NCI-H1105 (cell line): ENCODE data around the gene ABCC1.
"Not testable (repeated sequence)": the region's sequence is repeated elsewhere in the genome, so short reads cannot be mapped to it uniquely, and the experiment has no call there.

ENCODE experiments used
- DNase-seq: peaks from one replicate; lab custom pipeline; 2025; lab: John Stamatoyannopoulos, UW

Gene ABCC1

GRCh38 chr16:15967655-15968315, 18.4 kb downstream of the ABCC1 start:
- DNase-seq: no peak

DNA sequence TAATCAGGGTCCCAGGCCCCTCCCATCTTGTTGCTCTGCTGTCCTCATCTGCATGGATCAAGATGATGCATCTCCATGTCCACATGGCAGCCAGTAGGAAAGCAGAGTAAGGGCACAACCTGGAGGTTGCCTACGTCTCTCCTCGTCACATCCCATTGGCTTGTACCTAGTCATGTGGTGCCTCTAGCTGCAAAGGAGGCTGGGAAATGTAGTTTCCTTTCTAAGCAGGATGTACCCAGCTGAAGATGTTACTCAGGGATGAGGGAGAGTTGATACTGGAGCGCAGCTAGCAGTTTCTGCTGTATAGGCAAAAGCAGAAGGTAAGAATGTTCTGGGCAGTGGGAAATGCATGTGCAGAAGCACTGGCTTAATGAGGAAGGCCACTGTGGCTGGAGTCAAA, 20.8 kb downstream of the ABCC1 start:
- no peak for DNase-seq

- DNase-seq: no peak
Observed at GRCh38 chr16:15970743-15971439, 21.5 kb downstream of the ABCC1 start.

- no peak for DNase-seq
Observed at GRCh38 chr16:15971440-15971815, 22.0 kb downstream of the ABCC1 start.

DNA sequence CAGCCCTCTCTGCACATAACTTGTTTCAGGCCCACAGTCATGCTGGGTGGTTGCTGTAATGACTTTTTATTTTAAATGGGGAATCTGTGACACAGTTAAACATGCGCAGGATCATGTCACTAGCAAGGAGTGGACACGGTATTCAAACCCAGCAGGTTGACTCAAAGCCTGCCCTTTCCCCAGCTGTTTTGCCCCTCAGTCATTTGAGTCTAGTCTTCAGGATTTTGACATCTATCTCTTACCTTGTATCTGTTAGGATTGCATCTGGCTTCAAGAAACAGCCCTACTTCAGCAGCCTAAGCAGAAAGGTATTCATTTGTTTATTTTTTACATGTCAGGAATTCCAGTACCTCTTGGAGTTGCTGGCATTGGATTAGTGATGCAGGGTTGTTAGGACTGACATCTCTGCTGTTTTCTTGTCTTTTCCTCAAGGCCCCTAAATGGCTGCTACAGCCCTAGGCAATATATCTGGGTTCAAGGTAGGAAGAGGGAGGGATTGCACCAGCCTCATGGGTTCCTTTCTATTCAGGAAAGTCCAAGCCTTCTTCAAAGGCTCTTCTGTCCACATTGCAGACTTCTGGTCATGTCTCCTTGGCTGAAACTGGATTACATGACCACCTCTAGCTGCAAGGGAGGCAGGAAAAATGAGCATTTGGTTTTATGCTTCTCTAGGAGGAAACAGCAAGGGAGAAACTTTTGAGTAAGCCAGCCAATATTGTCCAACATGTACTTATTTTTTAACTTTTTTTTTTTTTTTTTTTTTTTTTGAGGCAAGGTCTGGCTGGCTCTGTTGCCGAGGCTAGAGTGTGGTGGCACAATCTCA, 22.8 kb downstream of the ABCC1 start:
- no peak for DNase-seq

DNA sequence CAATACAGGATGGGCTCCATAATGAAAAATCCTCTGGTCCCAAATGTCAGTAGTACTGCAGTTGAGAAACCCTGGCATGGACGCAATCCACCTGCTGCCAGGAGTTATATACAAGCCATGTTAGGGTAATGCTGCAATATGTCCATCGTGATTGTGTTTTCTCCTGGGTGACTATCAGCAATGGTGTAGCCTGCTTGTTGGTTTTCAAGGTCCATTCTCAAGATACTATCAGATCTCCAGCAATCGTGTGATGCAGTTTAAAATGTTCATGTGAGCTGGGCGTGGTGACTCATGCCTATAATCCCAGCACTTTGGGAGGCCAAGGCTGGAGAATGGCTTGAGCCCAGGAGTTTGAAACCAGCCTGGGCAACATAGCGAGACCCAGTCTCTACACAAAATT, 24.0 kb downstream of the ABCC1 start:
- no peak for DNase-seq

- DNase-seq: no peak
Observed at GRCh38 chr16:15974057-15974456, 24.6 kb downstream of the ABCC1 start.

GRCh38 chr16:15975172-15975571, 25.8 kb downstream of the ABCC1 start:
- DNase-seq: no peak

GRCh38 chr16:15976225-15976812, 26.9 kb downstream of the ABCC1 start:
- DNase-seq: no peak

DNA sequence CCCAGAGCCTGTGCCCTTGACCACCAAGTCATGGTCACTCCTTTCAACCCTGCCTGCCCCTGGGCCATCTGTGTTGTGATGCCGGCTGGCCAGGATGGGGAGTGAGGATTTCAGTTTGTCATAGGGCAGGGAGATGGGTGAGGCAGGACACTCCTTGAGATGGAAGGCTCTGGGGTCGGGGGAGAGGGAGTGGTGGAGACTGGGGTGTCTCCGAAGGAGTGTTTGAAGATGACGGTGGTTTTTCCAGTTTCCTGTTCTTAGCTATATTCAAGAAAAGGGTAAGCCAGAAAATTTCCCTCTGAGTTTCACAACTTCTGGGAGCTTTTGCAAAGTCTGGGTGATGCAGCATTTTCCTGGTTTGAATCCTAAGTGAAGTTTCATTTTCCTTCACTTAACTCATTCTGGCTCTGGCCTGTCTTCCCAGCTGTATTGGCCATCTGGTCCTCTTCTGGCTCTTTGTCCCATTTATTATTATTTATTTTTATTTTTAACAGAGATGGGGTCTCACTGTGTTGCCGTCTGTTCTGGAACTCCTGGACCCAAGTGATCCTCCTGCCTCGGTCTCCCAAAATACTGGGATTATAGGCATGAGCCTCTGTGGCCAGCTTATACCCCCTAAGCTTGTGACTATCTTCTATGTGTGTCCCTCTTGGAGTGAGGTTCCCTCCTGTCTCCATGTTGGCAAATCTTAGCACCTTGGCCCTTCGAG, 27.7 kb downstream of the ABCC1 start:
- DNase-seq: no peak

GRCh38 chr16:15979801-15980200, 30.4 kb downstream of the ABCC1 start:
- DNase-seq: no peak

DNA sequence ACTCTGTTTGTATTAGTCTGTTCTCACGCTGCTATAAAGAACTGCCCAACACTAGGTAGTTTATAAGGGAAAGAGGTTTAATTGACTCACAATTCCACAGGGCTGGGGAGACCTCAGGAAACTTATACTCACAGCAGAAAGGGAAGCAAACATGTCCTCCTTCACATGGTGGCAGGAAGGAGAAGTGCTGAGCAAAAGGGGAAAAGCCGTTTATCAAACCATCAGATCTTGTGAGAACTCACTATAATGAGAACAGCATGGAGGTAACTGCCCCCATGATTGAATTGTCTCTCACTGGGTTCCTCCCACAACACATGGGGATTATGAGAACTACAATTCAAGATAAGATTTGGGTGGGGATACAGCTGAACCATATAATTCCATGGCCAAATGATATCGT, 30.9 kb downstream of the ABCC1 start:
- no peak for DNase-seq

- no peak for DNase-seq
Observed at GRCh38 chr16:15981382-15981781, 32.0 kb downstream of the ABCC1 start.

DNA sequence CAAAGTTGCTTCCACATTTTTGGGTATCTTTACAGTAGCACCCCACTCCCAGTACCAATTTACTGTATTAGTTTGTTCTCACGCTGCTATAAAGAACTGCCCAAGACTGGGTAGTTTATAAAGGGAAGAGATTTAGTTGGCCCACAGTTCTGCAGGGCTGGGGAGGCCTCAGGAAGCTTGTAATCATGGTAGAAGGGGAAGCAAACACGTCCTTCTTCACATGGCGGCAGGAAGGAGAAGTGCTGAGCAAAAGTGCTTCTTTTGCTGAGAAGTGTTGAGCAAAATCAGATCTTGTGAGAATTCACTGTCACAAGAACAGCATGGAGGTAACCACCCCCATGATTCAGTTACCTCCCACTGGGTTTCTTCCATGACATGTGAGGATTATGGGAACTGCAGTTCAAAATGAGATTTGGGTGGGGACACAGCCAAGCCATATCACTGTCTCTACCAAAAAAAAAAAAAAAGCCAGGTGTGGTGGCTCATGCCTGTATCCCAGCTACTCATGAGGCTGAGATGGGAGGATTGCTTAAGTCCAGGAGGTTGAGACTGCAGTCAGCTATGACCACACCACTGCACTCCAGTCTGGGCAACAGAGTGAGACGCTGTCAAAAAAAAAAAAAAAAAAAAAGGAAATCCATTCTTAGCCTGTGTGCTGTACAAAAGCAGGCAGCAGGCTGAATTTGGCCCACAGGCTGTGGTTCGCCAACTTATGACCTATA, 32.9 kb downstream of the ABCC1 start:
- DNase-seq: not testable (repeated sequence)

GRCh38 chr16:15983898-15984297, 34.5 kb downstream of the ABCC1 start:
- DNase-seq: no peak

DNA sequence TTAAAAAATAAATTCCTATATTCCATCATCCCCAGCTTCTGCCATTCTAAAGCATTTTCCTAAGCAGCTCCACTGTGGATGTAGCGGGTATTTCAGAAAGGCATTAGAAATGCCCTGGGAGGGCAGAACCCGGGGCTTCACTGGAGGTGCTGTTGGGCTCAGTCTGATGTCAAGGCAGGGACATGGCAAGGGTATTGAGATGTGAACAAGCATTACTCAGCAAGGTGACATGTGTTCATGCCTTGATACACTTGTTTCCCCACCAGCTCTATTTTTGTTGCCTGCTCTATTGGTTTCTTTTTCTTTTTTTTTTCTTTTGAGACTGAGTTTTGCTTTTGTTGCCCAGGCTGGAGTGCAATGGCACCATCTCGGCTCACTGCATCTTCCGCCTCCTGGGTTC, 35.7 kb downstream of the ABCC1 start:
- no peak for DNase-seq

GRCh38 chr16:15986261-15986660, 36.8 kb downstream of the ABCC1 start:
- DNase-seq: no peak

DNA sequence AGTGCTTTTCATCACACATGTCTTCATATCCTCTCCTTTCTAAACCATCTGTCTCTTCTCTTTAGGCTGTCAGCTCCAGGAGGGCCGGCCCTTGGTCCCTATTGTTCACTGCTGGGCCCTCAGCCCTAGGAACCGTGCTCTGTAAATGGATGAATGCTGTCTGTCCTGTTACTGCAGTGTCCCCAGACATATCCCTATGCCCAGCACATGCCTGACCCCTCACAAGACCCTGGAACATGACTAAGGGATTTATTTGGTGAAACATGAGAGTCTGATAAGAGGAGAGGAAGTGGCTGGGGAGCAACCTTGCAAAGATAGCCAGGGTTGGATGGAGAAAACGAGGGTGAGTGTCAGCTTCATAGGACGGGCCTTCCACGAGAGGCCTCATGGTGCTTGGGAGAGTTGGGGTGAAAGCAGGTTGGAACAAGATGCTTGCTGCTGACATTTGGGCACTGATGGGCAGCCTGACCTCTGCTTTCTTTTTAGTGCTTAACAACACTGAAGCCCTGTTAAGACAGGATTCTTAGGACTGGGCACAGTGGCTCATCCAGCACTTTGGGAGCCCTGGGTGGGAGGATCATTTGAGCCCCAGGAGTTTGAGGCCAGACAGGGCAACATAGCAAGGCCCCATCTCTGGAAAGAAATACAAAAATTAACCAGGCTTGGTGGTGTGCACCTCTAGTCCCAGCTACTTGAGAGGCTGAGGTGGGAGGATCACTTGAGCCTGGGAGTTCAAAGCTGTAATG, 39.0 kb downstream of the ABCC1 start:
- DNase-seq: no peak

DNA sequence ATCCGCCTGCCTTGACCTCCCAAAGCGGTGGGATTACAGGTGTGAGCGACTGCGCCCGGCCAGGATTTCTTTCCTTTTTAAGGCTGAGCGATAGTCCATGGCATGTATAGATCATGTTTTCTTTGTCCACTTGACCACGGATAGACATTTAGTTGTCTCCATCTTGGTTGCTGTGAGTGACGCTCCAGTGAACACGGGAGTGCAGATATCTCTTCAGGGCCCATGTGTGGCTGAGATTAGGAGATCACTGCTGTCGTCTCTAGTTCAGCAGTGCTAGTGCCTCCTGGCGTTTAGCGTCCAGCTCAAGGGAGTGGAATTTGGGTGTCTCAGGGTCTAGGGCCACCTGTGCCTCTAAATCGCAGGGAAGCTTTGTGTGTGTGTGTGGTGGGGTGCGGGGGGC, 41.5 kb downstream of the ABCC1 start:
- DNase-seq: no peak

- no peak for DNase-seq
Observed at GRCh38 chr16:15993128-15993527, 43.7 kb downstream of the ABCC1 start.

DNA sequence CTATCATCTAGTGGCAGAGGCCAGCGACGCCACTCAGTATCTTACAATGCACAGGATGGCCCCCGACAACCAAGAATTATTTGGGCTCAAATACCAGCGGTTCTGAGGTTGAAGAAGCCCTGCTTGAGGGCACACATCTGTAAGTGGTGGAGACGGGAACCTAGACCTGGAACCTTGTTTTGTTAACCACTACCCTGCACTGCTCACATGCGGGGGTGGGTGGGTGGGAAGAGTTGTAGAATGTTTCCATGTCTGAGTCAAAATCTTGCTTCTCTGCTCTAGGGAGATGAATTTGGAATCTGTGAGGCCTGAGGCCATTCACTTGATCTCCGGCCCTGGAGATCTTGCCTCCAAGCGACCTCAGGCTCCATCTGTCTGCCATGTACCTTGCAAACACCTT, 44.1 kb downstream of the ABCC1 start:
- DNase-seq: no peak
